ENCODE measurements around the gene ZNF778.
A peak's percentile ranks its signal among the peaks of the same experiment; 100 is the strongest.

Gene ZNF778

GRCh38 chr16:89194340-89195311, 22.9 kb upstream of the ZNF778 start:
- DNase-seq: no peak

GRCh38 chr16:89195521-89196171, 21.9 kb upstream of the ZNF778 start:
- no peak for DNase-seq

- no peak for DNase-seq
Measured at GRCh38 chr16:89197033-89197632, 20.4 kb upstream of the ZNF778 start.

GRCh38 chr16:89197633-89198416, 19.7 kb upstream of the ZNF778 start:
- no peak for DNase-seq

GRCh38 chr16:89198417-89199240, 18.9 kb upstream of the ZNF778 start:
- no peak for DNase-seq

GRCh38 chr16:89199241-89200123, 18.0 kb upstream of the ZNF778 start:
- no peak for DNase-seq

- no peak for DNase-seq
Measured at GRCh38 chr16:89200124-89200849, 17.2 kb upstream of the ZNF778 start, which contains the start of gene SLC22A31. TSS of gene SLC22A31 (minus strand) at chr16:89200537. CDS start at chr16:89200501, 36 bp downstream.

GRCh38 chr16:89200850-89201411, 16.6 kb upstream of the ZNF778 start:
- no peak for DNase-seq

GRCh38 chr16:89201439-89202377, 15.8 kb upstream of the ZNF778 start:
- DNase-seq: peak; percentile 86

- DNase-seq: no peak
Measured at GRCh38 chr16:89202422-89203215, 14.9 kb upstream of the ZNF778 start.

- DNase-seq: no peak
Measured at GRCh38 chr16:89207993-89208392, 9.5 kb upstream of the ZNF778 start.

- DNase-seq: no peak
Measured at GRCh38 chr16:89209522-89210044, 7.9 kb upstream of the ZNF778 start.

- no peak for DNase-seq
Measured at GRCh38 chr16:89210165-89210903, 7.2 kb upstream of the ZNF778 start.

GRCh38 chr16:89210904-89211515, 6.5 kb upstream of the ZNF778 start:
- no peak for DNase-seq

- peak; percentile 84 for DNase-seq
Measured at GRCh38 chr16:89216315-89217137, 977 bp upstream of the ZNF778 start.

GRCh38 chr16:89217138-89217387, 440 bp upstream of the ZNF778 start:
- no peak for DNase-seq

Measured in CD4-positive, alpha-beta T cell treated with Interleukin-12 subunit alpha and Interleukin-12 subunit beta, for 1 hour (primary cell).